Neuronal stem cell (in vitro differentiated cells): ENCODE measurements around the gene VPS37B.

Source experiments
- DNase-seq: peaks from one replicate; pipeline ENCODE4 v3.0.0-alpha.2; 2013; ENCODE audit warnings: low spot score
- H2AFZ ChIP-seq: one replicate; pipeline ENCODE4 v1.6.1; 2013; ENCODE audit warnings: mild to moderate bottlenecking, low read length, inconsistent platforms
- H2AK5ac ChIP-seq: 2 replicates; pipeline ENCODE4 v1.6.1; 2013; ENCODE audit warnings: low read depth, mild to moderate bottlenecking, inconsistent platforms, low read length, moderate library complexity, mixed read lengths
- H2BK120ac ChIP-seq: 2 replicates; pipeline ENCODE4 v1.6.1; 2013; ENCODE audit warnings: low read depth, mild to moderate bottlenecking, inconsistent platforms, low read length, moderate library complexity, mixed read lengths
- H2BK12ac ChIP-seq: one replicate; pipeline ENCODE4 v1.6.1; 2013; ENCODE audit warnings: low read length, inconsistent platforms
- H2BK15ac ChIP-seq: 2 replicates; pipeline ENCODE4 v1.6.1; 2013; ENCODE audit warnings: mild to moderate bottlenecking, low read length, inconsistent platforms, mixed read lengths
- H2BK5ac ChIP-seq: one replicate; pipeline ENCODE4 v1.6.1; 2013; ENCODE audit warnings: inconsistent platforms, mild to moderate bottlenecking, low read length, moderate library complexity
- H3K14ac ChIP-seq: one replicate; pipeline ENCODE4 v1.6.1; 2013; ENCODE audit warnings: low read length, inconsistent platforms
- H3K18ac ChIP-seq: 2 replicates; pipeline ENCODE4 v1.6.1; 2013; ENCODE audit warnings: low read length, inconsistent platforms
- H3K23ac ChIP-seq: 2 replicates; pipeline ENCODE4 v1.6.1; 2013; ENCODE audit warnings: low read depth, mild to moderate bottlenecking, mixed read lengths, low read length, inconsistent platforms; ENCODE audit not compliant: poor library complexity
- H3K27ac ChIP-seq: replicated peaks from 3 replicates; pipeline ENCODE4 v1.5.1; 2013; ENCODE audit warnings: low read length, inconsistent platforms
- H3K27me3 ChIP-seq, 3 experiments: 2 replicates each; pipeline ENCODE4 v1.6.1; 2013; ENCODE audit warnings: low read length in 3 of 3, mild to moderate bottlenecking in 2 of 3, inconsistent platforms in 1 of 3, low read depth in 1 of 3, mixed read lengths in 1 of 3, moderate library complexity in 1 of 3; ENCODE audit not compliant: control insufficient read depth in 3 of 3, insufficient read depth in 3 of 3
- H3K36me3 ChIP-seq, 2 donors: replicated peaks in 1 of 2; 2 replicates each; pipeline ENCODE4 v1.6.1; 2013; ENCODE audit warnings: low read length in 2 of 2; ENCODE audit not compliant: control insufficient read depth in 2 of 2, insufficient read depth in 2 of 2
- H3K4ac ChIP-seq: 2 replicates; pipeline ENCODE4 v1.6.1; 2013; ENCODE audit warnings: inconsistent platforms, mild to moderate bottlenecking, low read length, moderate library complexity
- H3K4me1 ChIP-seq, 2 donors: 1 replicate in 1 of 2; 2 replicates in 1 of 2; pipeline ENCODE4 v1.6.1; 2013; ENCODE audit warnings: low read length in 2 of 2, low read depth in 1 of 2; ENCODE audit not compliant: control insufficient read depth in 2 of 2, insufficient read depth in 1 of 2
- H3K4me2 ChIP-seq: one replicate; pipeline ENCODE4 v1.6.1; 2013; ENCODE audit warnings: mild to moderate bottlenecking, low read length, inconsistent platforms; ENCODE audit not compliant: insufficient read depth, poor library complexity, severe bottlenecking
- H3K4me3 ChIP-seq, 2 donors: 2 replicates each; pipeline ENCODE4 v1.5.1; 2013; ENCODE audit warnings: low read length in 2 of 2, mild to moderate bottlenecking in 2 of 2, inconsistent platforms in 1 of 2, moderate library complexity in 1 of 2
- H3K79me1 ChIP-seq: one replicate; pipeline ENCODE4 v1.6.1; 2013; ENCODE audit warnings: low read depth, mild to moderate bottlenecking, inconsistent platforms, low read length, moderate library complexity
- H3K9ac ChIP-seq: one replicate; pipeline ENCODE4 v1.6.1; 2013; ENCODE audit warnings: mild to moderate bottlenecking, low read depth, low read length, inconsistent platforms; ENCODE audit not compliant: poor library complexity
- H3K9me3 ChIP-seq, 2 donors: replicated peaks in 1 of 2; 2 replicates each; pipeline versions ENCODE3 to v1.6.1; 2013; ENCODE audit warnings: low read length in 2 of 2, mild to moderate bottlenecking in 2 of 2, inconsistent platforms in 1 of 2, low read depth in 1 of 2, mixed read lengths in 1 of 2, moderate library complexity in 1 of 2; ENCODE audit not compliant: control insufficient read depth in 2 of 2, insufficient read depth in 1 of 2
- H4K8ac ChIP-seq: one replicate; pipeline ENCODE4 v1.6.1; 2013; ENCODE audit warnings: low read depth, mild to moderate bottlenecking, inconsistent platforms, low read length, moderate library complexity
- H4K91ac ChIP-seq: one replicate; pipeline ENCODE4 v1.6.1; 2013; ENCODE audit warnings: low read length, low read depth, mild to moderate bottlenecking, inconsistent platforms; ENCODE audit not compliant: poor library complexity
- WGBS, 2 donors: extraction: QIAGEN DNeasy Blood & Tissue Kit; methylation state at CpG; one replicate each; pipeline ENCODE4 v1.1.7; 2013; ENCODE audit warnings: missing lambda C conversion rate in 2 of 2, mixed read lengths in 1 of 2; ENCODE audit not compliant: insufficient read length in 2 of 2, insufficient replicate concordance in 1 of 2; ENCODE audit errors: extremely low coverage in 2 of 2; 5-methylcytosine and 5-hydroxymethylcytosine counted together

VPS37B gene

GRCh38 chr12:122855928-122856831, 39.7 kb downstream of the VPS37B start:
- H3K9ac ChIP-seq, result peak overlapping the region; percentile 60
- peak overlapping the region; percentile 38 for H3K18ac ChIP-seq
- no peak overlapping the region for H3K4me3 ChIP-seq
- H2AFZ ChIP-seq, result no peak overlapping the region
- H3K4ac ChIP-seq, result no peak overlapping the region
- peaks cover 12 to 31% of the 10 kb centered on the region in 2 donors for H3K36me3 ChIP-seq
- no peak overlapping the region for H2BK5ac ChIP-seq
- no peaks in the 10 kb centered on the region for H3K27me3 ChIP-seq
- H2BK15ac ChIP-seq, result no peak overlapping the region
- H3K9me3 ChIP-seq, result no peaks in the 10 kb centered on the region
- peak overlapping the region; percentile 30 for H2BK12ac ChIP-seq
- no peak overlapping the region for H4K8ac ChIP-seq
- DNase-seq, result no peak
- H4K91ac ChIP-seq, result no peak overlapping the region
- H3K14ac ChIP-seq, result peak overlapping the region; percentile 89
- H2AK5ac ChIP-seq, result peak overlapping the region; percentile 56
- no peak overlapping the region for H3K4me2 ChIP-seq
- WGBS, 2 donors, result no CpG with 5 or more reads among the region's 40 CpGs
- no peak overlapping the region for H2BK120ac ChIP-seq
- peaks cover 5% of the 10 kb centered on the region for H3K79me1 ChIP-seq
- peak overlapping the region; percentile 73 for H3K23ac ChIP-seq
- no peak overlapping the region for H3K27ac ChIP-seq
- peaks cover 8 to 10% of the 10 kb centered on the region in 2 donors for H3K4me1 ChIP-seq

DNA sequence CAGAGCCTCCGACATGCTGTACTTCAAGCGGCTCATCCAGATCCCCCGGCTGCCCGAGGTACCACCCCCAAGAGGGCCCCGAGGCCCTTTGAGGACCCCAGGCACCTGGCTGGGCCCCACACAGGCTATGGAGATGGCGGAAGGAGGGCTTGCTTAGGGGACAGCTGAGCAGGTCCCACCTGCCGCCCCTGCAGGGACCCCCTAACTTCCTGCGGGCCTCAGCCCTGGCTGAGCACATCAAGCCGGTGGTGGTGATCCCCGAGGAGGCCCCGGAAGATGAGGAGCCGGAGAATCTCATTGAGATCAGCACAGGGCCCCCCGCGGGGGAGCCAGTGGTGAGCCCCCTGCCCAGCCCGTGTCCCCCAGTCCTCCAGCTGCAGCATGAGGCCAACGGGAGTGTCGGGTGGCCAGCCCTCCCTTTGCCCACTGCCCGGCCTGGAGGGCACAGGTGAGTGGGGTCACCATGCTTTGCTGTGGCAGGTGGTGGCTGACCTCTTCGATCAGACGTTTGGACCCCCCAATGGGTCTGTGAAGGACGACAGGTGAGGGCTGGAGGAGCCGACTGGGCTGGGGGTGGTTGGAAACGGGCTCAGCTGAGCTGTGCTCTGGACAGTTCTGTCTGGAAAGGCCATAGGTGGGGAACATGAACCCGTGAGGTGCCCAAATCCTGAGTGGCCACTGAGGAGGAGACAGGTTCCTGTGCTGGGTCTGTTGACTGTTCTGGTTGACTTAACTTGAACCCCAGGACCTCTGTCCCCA, 40.7 kb downstream of the VPS37B start:
- Histone ChIP-seq H3K27me3 (no peaks in the 10 kb centered on the region), H3K4me3 (no peak overlapping the region), H3K79me1 (peaks cover 5% of the 10 kb centered on the region), H2BK15ac (no peak overlapping the region), H3K4ac (no peak overlapping the region), H3K9ac (no peak overlapping the region), H4K91ac (no peak overlapping the region), H3K4me1 (peaks cover 8 to 10% of the 10 kb centered on the region in 2 donors), H3K9me3 (no peaks in the 10 kb centered on the region), H3K36me3 (peaks cover 5 to 31% of the 10 kb centered on the region in 2 donors), H2BK5ac (no peak overlapping the region), H2BK120ac (no peak overlapping the region), H3K27ac (no peak overlapping the region), H2BK12ac (no peak overlapping the region), H3K23ac (peak overlapping the region; percentile 55), H2AK5ac (peak overlapping the region; percentile 35), H3K4me2 (no peak overlapping the region), H2AFZ (no peak overlapping the region), H3K14ac (peak overlapping the region; percentile 82), H4K8ac (no peak overlapping the region), H3K18ac (no peak overlapping the region)
- no peak for DNase-seq
- no CpG with 5 or more reads among the region's 24 CpGs for WGBS, 2 donors

DNA sequence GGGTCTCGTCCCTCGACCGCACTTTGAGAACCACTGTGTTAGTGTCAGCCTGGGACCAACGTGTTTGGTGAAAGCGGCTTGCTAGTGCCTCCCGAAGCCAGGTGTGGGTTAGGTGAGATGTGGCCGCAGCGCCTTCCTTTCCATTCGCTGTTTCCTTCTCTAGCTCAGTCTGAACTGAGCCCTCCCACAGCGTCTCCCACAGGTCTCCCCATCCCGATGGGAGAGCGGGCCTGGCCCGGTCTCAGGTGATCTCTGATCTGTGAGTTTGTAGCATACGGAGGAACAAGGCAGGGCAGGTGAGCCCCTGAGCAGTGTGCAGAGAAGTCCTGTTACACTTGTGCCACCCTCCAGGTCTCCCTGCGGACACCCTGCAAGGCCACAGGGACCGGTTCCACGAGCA, 41.4 kb downstream of the VPS37B start:
- H2AK5ac ChIP-seq, result no peak overlapping the region

More for the DNA sequence above, 41.4 kb downstream of the VPS37B start:
- Histone ChIP-seq H3K9me3 (no peaks in the 10 kb centered on the region), H2BK15ac (no peak overlapping the region), H3K27ac (no peak overlapping the region), H3K79me1 (peaks cover 2% of the 10 kb centered on the region), H3K4ac (no peak overlapping the region), H3K18ac (peak overlapping the region; percentile 28), H3K4me1 (peaks cover 8 to 10% of the 10 kb centered on the region in 2 donors), H3K23ac (peak overlapping the region; percentile 55), H3K27me3 (no peaks in the 10 kb centered on the region), H3K14ac (peak overlapping the region; percentile 82), H2AFZ (no peak overlapping the region), H3K36me3 (peaks cover 6 to 31% of the 10 kb centered on the region in 2 donors), H2BK5ac (no peak overlapping the region), H4K8ac (no peak overlapping the region), H2BK120ac (no peak overlapping the region), H3K4me2 (no peak overlapping the region), H3K9ac (no peak overlapping the region), H4K91ac (no peak overlapping the region), H2BK12ac (no peak overlapping the region), H3K4me3 (no peak overlapping the region)
- WGBS, 2 donors, result no CpG with 5 or more reads among the region's 17 CpGs
- no peak for DNase-seq
